HFFc6 (cell line): ENCODE data around the gene OR6C76. TPM values are rescaled to one million over a fixed set of nuclear protein-coding genes. Genes with fewer than 3 reads are reported as not detected.
"Not testable (repeated sequence)": the region's sequence is repeated elsewhere in the genome, so short reads cannot be mapped to it uniquely, and the experiment has no call there.

Experiments used
- DNase-seq: peaks from one replicate; pipeline ENCODE4 v3.0.0-alpha.2; 2018
- H3K27ac Mint-ChIP-seq: 2 replicates; pipeline ENCODE4 v1.8.0; 2020; ENCODE audit warnings: mild to moderate bottlenecking, mixed read lengths
- H3K27me3 Mint-ChIP-seq: 2 replicates; pipeline ENCODE4 v1.8.0; 2021; ENCODE audit warnings: mild to moderate bottlenecking, moderate library complexity, mixed read lengths; ENCODE audit not compliant: insufficient read depth
- H3K36me3 Mint-ChIP-seq: 2 replicates; pipeline ENCODE4 v1.8.0; 2021; ENCODE audit warnings: low read depth, mixed read lengths
- H3K4me1 Mint-ChIP-seq: 2 replicates; pipeline ENCODE4 v1.8.0; 2020; ENCODE audit warnings: low read depth, mixed read lengths
- H3K4me3 Mint-ChIP-seq: 2 replicates; pipeline ENCODE4 v1.8.0; 2020; ENCODE audit warnings: mild to moderate bottlenecking, moderate library complexity, mixed read lengths
- H3K9me3 Mint-ChIP-seq: 2 replicates; pipeline ENCODE4 v1.8.0; 2020; ENCODE audit warnings: mild to moderate bottlenecking, mixed read lengths
- total RNA-seq, 6 experiments: library from RNA; stranded (reverse); fragmentation: NEBNext Ultra II Directional; extraction: Animal tissue kit (Norgen Biotek cat#: 25700); gene quantifications; 2 replicates in 1 of 6; 3 replicates in 5 of 6; pipeline ENCODE4 v1.2.3, GENCODE V29; 2021
- TF ChIP-seq, protein P1 (sequence below): fragments of 200-600 bp; sonication (generic); IDR thresholded peaks from 2 replicates; pipeline ENCODE4 v1.5.0; 2021; ENCODE audit warnings: antibody characterized with exemption, mild to moderate bottlenecking

The OR6C76 gene
- total RNA-seq, 6 experiments from 2014 or later: not detected

DNA sequence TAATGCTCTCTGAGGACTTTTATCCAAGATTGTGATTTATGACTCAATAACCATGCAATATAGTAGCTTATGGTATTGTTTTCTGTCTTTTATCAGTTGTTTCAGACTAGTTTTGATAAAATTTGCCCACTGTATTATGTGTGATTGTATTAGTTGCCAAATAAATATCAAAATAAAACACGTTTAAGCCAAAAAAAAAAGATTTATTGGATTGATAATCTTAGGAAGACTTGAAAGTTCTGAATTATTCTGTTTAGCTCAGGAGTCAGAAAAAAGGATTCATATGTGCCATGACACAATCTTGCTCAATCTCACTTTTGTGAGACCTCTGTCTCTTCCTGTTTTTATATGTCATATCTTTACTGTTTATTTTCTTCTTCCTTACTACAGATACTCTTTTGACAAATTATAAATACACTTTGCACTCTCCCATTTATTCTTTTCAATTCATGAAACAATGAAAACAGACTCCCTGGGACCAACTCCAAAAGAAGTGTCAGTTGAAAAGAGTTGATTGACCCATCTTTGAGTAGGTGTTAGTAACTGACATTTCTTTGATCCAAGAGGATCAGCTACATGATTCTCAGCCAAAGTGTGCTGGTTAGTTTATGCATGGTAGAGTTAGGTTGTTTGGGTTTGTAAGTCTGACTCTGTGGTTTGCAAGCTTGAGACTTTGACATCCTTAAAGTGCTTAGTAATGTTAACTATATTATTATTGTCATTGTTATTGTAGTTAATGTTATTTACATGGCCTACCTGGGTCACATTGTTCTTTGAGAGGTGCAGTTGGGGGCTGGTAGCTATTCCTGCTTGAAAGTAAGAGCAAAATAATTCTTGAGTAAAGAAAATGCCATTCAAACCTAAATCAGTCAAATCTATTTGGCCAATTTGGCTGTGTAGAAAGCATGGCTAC is 2.5 kb downstream of the OR6C76 start:
- peaks cover 27% of the 10 kb centered on the region for H3K9me3 Mint-ChIP-seq
- H3K4me3 Mint-ChIP-seq: no peak overlapping the region
- no peaks in the 10 kb centered on the region for H3K4me1 Mint-ChIP-seq
- no peak overlapping the region for H3K27ac Mint-ChIP-seq
- H3K27me3 Mint-ChIP-seq: no peaks in the 10 kb centered on the region
- H3K36me3 Mint-ChIP-seq: 0 out of 2 replicates have a peak, but pooled peaks cover 4% of the 10 kb centered on the region
- no peak for DNase-seq
- TF ChIP-seq, protein P1, sequence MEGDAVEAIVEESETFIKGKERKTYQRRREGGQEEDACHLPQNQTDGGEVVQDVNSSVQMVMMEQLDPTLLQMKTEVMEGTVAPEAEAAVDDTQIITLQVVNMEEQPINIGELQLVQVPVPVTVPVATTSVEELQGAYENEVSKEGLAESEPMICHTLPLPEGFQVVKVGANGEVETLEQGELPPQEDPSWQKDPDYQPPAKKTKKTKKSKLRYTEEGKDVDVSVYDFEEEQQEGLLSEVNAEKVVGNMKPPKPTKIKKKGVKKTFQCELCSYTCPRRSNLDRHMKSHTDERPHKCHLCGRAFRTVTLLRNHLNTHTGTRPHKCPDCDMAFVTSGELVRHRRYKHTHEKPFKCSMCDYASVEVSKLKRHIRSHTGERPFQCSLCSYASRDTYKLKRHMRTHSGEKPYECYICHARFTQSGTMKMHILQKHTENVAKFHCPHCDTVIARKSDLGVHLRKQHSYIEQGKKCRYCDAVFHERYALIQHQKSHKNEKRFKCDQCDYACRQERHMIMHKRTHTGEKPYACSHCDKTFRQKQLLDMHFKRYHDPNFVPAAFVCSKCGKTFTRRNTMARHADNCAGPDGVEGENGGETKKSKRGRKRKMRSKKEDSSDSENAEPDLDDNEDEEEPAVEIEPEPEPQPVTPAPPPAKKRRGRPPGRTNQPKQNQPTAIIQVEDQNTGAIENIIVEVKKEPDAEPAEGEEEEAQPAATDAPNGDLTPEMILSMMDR: no peak

DNA sequence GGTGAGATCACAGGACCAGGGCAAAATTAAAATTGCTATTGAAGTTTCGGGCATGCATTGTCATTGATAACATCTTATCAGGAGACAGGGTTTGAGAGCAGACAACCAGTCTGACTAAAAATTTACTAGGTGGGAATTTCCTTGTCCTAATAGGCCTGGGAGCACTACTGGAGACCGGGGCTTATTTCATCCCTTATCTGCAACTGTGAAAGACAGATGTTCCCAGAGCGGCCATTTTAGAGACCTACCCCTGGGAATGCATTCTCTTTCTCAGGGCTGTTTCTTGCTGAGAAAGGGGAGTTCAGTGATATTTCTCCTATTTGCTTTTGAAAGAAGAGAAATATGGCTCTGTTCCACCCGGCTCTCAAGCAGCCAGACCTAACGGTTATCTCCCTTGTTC is 15.2 kb downstream of the OR6C76 start:
- not testable (repeated sequence) for H3K36me3 Mint-ChIP-seq, H3K27me3 Mint-ChIP-seq, H3K4me3 Mint-ChIP-seq, DNase-seq, H3K4me1 Mint-ChIP-seq, H3K27ac Mint-ChIP-seq
- peaks cover 30% of the 10 kb centered on the region for H3K9me3 Mint-ChIP-seq

DNA sequence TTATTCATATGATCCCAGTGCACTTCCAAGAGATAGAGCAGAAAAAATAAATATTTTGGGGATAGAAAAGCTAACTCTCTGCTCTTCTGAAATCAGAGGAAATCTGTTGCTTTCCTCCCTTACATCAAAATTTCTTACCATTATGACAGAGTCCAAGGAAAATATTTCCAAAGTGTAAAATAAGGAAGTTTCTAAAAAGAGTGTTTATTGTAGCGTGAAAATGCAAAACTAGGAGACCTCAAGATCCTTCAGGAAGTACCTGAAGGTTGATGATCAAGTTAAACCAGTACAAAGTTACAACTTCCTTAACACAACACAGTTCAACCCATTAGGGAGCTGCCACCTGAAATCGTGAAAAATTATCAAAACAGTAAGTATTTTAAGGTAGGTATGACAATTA is 17.7 kb downstream of the OR6C76 start, which contains the start of gene OR6C2:
Gene OR6C2 (plus strand): TSS at position 301 of the 400 bp plus-strand sequence. CDS start 8,138 bp downstream, outside the sequence.
- Mint-ChIP-seq H3K27me3 (no peaks in the 10 kb centered on the region), H3K27ac (no peak within 1 kb of the TSS), H3K36me3 (no peaks in the 10 kb centered on the region), H3K4me3 (no peak within 1 kb of the TSS), H3K9me3 (peaks cover 33% of the 10 kb centered on the region), H3K4me1 (no peaks in the 10 kb centered on the region)
- DNase-seq: no peak
- TF ChIP-seq, protein P1: no peak

DNA sequence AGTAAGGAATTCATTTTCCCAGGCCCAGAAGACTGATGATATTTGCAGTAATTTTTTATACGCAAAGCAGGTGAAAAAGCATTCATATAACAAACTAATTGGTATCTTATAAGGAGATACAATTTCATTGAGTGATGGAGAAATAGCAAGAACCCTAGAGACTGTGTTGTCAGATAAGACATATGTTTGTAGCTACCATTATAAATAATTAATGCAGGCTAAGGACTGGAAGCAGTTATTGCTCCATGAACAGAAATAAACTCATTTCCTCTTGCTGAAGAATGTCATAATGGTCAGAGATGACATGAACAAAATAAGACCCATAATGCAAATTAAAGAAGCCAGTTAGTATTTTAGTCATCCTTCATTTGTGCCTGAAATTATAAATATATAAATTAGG is 19.3 kb downstream of the OR6C76 start:
- no peak for DNase-seq
- Mint-ChIP-seq H3K36me3 (no peaks in the 10 kb centered on the region), H3K27ac (no peak overlapping the region), H3K27me3 (no peaks in the 10 kb centered on the region), H3K4me1 (no peaks in the 10 kb centered on the region), H3K9me3 (peaks cover 27% of the 10 kb centered on the region), H3K4me3 (no peak overlapping the region)
- TF ChIP-seq, protein P1: no peak

DNA sequence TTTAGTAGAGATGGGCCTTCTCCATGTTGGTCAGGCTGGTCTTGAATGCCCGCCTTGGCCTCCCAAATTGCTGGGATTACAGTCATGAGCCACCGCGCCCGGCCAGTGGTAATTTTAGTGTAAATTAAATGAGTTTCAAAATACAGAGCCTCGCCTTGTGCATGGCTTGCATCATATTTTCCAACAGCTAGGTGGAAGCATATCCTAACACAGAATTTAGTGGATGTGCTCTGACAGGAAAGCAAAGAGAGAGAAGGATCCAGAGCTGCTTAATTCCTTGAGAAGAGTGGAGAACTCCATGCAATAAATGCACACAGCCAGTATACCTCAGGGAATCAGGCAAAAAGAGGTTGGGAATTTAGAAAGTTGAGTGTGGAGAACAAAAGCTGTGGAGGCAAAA is 20.3 kb downstream of the OR6C76 start:
- Mint-ChIP-seq H3K27ac (no peak overlapping the region), H3K36me3 (no peaks in the 10 kb centered on the region), H3K9me3 (peaks cover 17% of the 10 kb centered on the region), H3K4me3 (no peak overlapping the region), H3K4me1 (no peaks in the 10 kb centered on the region), H3K27me3 (no peaks in the 10 kb centered on the region)
- TF ChIP-seq, protein P1: no peak
- DNase-seq: no peak

DNA sequence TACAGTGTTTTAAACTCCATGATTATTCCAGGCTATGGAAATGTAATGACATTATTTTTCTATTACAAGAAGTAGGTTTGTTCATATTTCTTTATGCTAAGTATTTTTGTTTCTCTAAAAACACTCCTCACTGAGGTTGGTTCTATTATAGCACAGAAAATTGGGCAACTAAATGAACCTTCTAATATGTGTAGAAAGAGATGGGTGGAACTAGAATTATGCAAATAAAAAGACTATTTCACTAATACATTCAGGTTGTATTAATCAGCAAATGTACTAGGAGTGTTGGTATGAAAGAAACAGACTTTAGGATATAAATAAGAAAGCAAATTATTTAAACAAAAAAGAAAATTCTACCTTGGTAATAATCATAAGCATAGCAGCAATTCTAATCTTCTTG is 22.8 kb downstream of the OR6C76 start:
- Mint-ChIP-seq H3K4me1 (no peaks in the 10 kb centered on the region), H3K36me3 (no peaks in the 10 kb centered on the region), H3K9me3 (peaks cover 8% of the 10 kb centered on the region; the same call in 1 of the 2 replicates), H3K4me3 (no peak overlapping the region), H3K27me3 (no peaks in the 10 kb centered on the region), H3K27ac (no peak overlapping the region)
- DNase-seq: no peak
- TF ChIP-seq, protein P1: no peak

DNA sequence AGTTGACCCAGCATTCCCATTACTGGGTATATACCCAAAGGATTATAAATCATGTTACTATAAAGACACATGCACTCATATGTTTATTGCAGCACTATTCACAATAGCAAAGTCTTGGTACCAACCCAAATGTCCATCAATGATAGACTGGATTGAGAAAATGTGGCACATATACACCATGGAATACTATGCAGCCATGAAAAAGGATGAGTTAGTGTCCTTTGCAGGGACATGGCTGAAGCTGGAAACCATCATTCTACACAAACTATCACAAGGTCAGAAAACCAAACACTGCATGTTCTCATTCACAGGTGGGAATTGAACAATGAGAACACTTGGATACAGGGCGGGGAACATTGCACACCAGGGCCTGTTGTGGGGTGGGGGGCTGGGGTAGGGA is 38.9 kb downstream of the OR6C76 start:
- not testable (repeated sequence) for H3K27me3 Mint-ChIP-seq

More for the DNA sequence above, 38.9 kb downstream of the OR6C76 start:
- not testable (repeated sequence) for H3K4me3 Mint-ChIP-seq, H3K4me1 Mint-ChIP-seq, H3K27ac Mint-ChIP-seq, DNase-seq, H3K36me3 Mint-ChIP-seq
- H3K9me3 Mint-ChIP-seq: peaks cover 39% of the 10 kb centered on the region
